Right forelimb (tissue), 1 donor: ENCODE results near the gene GABRR2.
"Not testable (repeated sequence)": the region's sequence is repeated elsewhere in the genome, so short reads cannot be mapped to it uniquely, and the experiment has no call there.

ENCODE experiments used
- DNase-seq: peaks from one replicate; pipeline ENCODE4 v3.0.0-alpha.2; 2018

Gene GABRR2

GRCh38 chr6:89255417-89255816, 59.7 kb downstream of the GABRR2 start:
- no peak for DNase-seq

- DNase-seq: no peak
Measured at GRCh38 chr6:89254569-89254968, 60.5 kb downstream of the GABRR2 start.

- no peak for DNase-seq
Measured at GRCh38 chr6:89252907-89253306, 62.2 kb downstream of the GABRR2 start.

GRCh38 chr6:89251976-89252375, 63.1 kb downstream of the GABRR2 start:
- no peak for DNase-seq

GRCh38 chr6:89251170-89251569, 63.9 kb downstream of the GABRR2 start:
- no peak for DNase-seq

- no peak for DNase-seq
Measured at GRCh38 chr6:89250239-89250638, 64.9 kb downstream of the GABRR2 start.

- no peak for DNase-seq
Measured at GRCh38 chr6:89244241-89244985, 70.7 kb downstream of the GABRR2 start.

GRCh38 chr6:89243331-89243629, 71.8 kb downstream of the GABRR2 start:
- no peak for DNase-seq

- DNase-seq: no peak
Measured at GRCh38 chr6:89242574-89243330, 72.3 kb downstream of the GABRR2 start.

GRCh38 chr6:89239338-89239737, 75.8 kb downstream of the GABRR2 start:
- no peak for DNase-seq

- DNase-seq: no peak
Measured at GRCh38 chr6:89237158-89237557, 77.9 kb downstream of the GABRR2 start.

- DNase-seq: not testable (repeated sequence)
Measured at GRCh38 chr6:89233605-89234004, 81.5 kb downstream of the GABRR2 start.

- DNase-seq: no peak
Measured at GRCh38 chr6:89222712-89223039, 92.4 kb downstream of the GABRR2 start.

- no peak for DNase-seq
Measured at GRCh38 chr6:89221971-89222711, 93.0 kb downstream of the GABRR2 start.

GRCh38 chr6:89221129-89221528, 94.0 kb downstream of the GABRR2 start:
- DNase-seq: no peak

GRCh38 chr6:89217299-89217910, 97.7 kb downstream of the GABRR2 start, which contains the start of gene GABRR1:
GABRR1 (minus strand) TSS chr6:89217358; CDS start chr6:89217322, 36 bp downstream.
- no peak for DNase-seq

- no peak for DNase-seq
Measured at GRCh38 chr6:89216411-89216810, 98.7 kb downstream of the GABRR2 start.

GRCh38 chr6:89215391-89215790, 99.7 kb downstream of the GABRR2 start:
- no peak for DNase-seq

- no peak for DNase-seq
Measured at GRCh38 chr6:89214197-89214596, 100.9 kb downstream of the GABRR2 start.

GRCh38 chr6:89212472-89212871, 102.6 kb downstream of the GABRR2 start:
- DNase-seq: no peak

- no peak for DNase-seq
Measured at GRCh38 chr6:89209457-89209856, 105.6 kb downstream of the GABRR2 start.

GRCh38 chr6:89208551-89208950, 106.5 kb downstream of the GABRR2 start:
- DNase-seq: no peak
